Endothelial cell of umbilical vein (primary cell): Measurements from ENCODE around the gene GH1.

Source experiments
- EZH2 ChIP-seq: IDR thresholded peaks from 2 replicates; pipeline ENCODE4 v1.6.1; 2012; ENCODE audit warnings: borderline replicate concordance, low read depth, mild to moderate bottlenecking, moderate library complexity, low read length, inconsistent platforms; ENCODE audit not compliant: severe bottlenecking
- GATA2 ChIP-seq: IDR thresholded peaks from 2 replicates; pipeline ENCODE4 v1.7.0; 2011; ENCODE audit warnings: low read depth, mild to moderate bottlenecking, moderate library complexity, mixed read lengths, low read length; ENCODE audit not compliant: insufficient read length, insufficient read depth
- JUN ChIP-seq: IDR thresholded peaks from 2 replicates; pipeline ENCODE4 v1.6.1; 2011; ENCODE audit warnings: borderline replicate concordance, low read depth; ENCODE audit not compliant: insufficient read length, insufficient read depth
- MYC ChIP-seq: IDR thresholded peaks from one replicate; pipeline ENCODE4 v1.6.1; 2011; ENCODE audit warnings: mild to moderate bottlenecking, low read depth, low read length
- POLR2A ChIP-seq: IDR thresholded peaks from 2 replicates; pipeline ENCODE4 v1.6.1; 2012; ENCODE audit warnings: low read depth, mild to moderate bottlenecking, control low read depth, low read length
- TF ChIP-seq, protein P1 (sequence below), 2 donors: IDR thresholded peaks; 1 replicate in 1 of 2; 2 replicates in 1 of 2; pipeline ENCODE4 v1.5.1; 2011; ENCODE audit warnings: low read length in 2 of 2, mild to moderate bottlenecking in 2 of 2, moderate library complexity in 2 of 2, control low read depth in 1 of 2, inconsistent platforms in 1 of 2, low read depth in 1 of 2; ENCODE audit not compliant: insufficient read depth in 1 of 2; ENCODE audit errors: extremely low read depth in 1 of 2

GRCh38 chr17:63966646-63967264 is 48.1 kb upstream of the GH1 start:
- TF ChIP-seq, protein P1, sequence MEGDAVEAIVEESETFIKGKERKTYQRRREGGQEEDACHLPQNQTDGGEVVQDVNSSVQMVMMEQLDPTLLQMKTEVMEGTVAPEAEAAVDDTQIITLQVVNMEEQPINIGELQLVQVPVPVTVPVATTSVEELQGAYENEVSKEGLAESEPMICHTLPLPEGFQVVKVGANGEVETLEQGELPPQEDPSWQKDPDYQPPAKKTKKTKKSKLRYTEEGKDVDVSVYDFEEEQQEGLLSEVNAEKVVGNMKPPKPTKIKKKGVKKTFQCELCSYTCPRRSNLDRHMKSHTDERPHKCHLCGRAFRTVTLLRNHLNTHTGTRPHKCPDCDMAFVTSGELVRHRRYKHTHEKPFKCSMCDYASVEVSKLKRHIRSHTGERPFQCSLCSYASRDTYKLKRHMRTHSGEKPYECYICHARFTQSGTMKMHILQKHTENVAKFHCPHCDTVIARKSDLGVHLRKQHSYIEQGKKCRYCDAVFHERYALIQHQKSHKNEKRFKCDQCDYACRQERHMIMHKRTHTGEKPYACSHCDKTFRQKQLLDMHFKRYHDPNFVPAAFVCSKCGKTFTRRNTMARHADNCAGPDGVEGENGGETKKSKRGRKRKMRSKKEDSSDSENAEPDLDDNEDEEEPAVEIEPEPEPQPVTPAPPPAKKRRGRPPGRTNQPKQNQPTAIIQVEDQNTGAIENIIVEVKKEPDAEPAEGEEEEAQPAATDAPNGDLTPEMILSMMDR (IDR thresholded peaks at IDR 0.05; ENCODE audit: extremely low read depth in 1 of 2, insufficient read depth in 1 of 2, low read depth in 1 of 2, low read length in 2 of 2) = no peak
- TF ChIP-seq POLR2A (no peak), EZH2 (no peak), JUN (no peak), MYC (no peak), GATA2 (no peak)
